SW480 (cell line): ENCODE results near the gene KREMEN1.

Experiments
- DNase-seq: peaks from one replicate; pipeline ENCODE4 v3.0.0-alpha.2; 2016; ENCODE audit warnings: low spot score

The KREMEN1 gene

GRCh38 chr22:29184849-29185490 is 112.1 kb downstream of the KREMEN1 start:
- no peak for DNase-seq

GRCh38 chr22:29186302-29186701 is 113.5 kb downstream of the KREMEN1 start:
- DNase-seq: no peak

GRCh38 chr22:29187831-29188230 is 115.0 kb downstream of the KREMEN1 start:
- no peak for DNase-seq

GRCh38 chr22:29190051-29190450 is 117.2 kb downstream of the KREMEN1 start:
- no peak for DNase-seq

GRCh38 chr22:29190918-29191317 is 118.1 kb downstream of the KREMEN1 start:
- no peak for DNase-seq

GRCh38 chr22:29193021-29193420 is 120.2 kb downstream of the KREMEN1 start:
- DNase-seq: no peak

GRCh38 chr22:29194184-29194583 is 121.3 kb downstream of the KREMEN1 start:
- no peak for DNase-seq

- no peak for DNase-seq
Observed at GRCh38 chr22:29195118-29195963, 122.5 kb downstream of the KREMEN1 start.

- DNase-seq: no peak
Observed at GRCh38 chr22:29195964-29196666, 123.3 kb downstream of the KREMEN1 start.

- peak; percentile 61 for DNase-seq
Observed at GRCh38 chr22:29197096-29197495, 124.3 kb downstream of the KREMEN1 start.

GRCh38 chr22:29198240-29198639 is 125.4 kb downstream of the KREMEN1 start:
- no peak for DNase-seq

GRCh38 chr22:29199702-29200400 is 127.0 kb downstream of the KREMEN1 start:
- no peak for DNase-seq

- no peak for DNase-seq
Observed at GRCh38 chr22:29200901-29201300, 128.1 kb downstream of the KREMEN1 start.

- DNase-seq: no peak
Observed at GRCh38 chr22:29201782-29202181, 128.9 kb downstream of the KREMEN1 start.

- peak; percentile 33 for DNase-seq
Observed at GRCh38 chr22:29202212-29203192, 129.7 kb downstream of the KREMEN1 start.

GRCh38 chr22:29203488-29204454 is 130.9 kb downstream of the KREMEN1 start:
- DNase-seq: no peak

GRCh38 chr22:29204455-29205183 is 131.8 kb downstream of the KREMEN1 start:
- no peak for DNase-seq

- no peak for DNase-seq
Observed at GRCh38 chr22:29205252-29205593, 132.4 kb downstream of the KREMEN1 start.
